HL-60 (cell line): ENCODE results near the gene GSAP.

Source experiments
- GABPA ChIP-seq: IDR thresholded peaks from 2 replicates; pipeline ENCODE4 v1.6.1; 2012; ENCODE audit warnings: low read depth
- SPI1 ChIP-seq: IDR thresholded peaks from 2 replicates; pipeline ENCODE4 v1.6.1; 2012; ENCODE audit warnings: low read depth, mild to moderate bottlenecking, borderline replicate concordance
- TF ChIP-seq, protein P1 (sequence below): IDR thresholded peaks from one replicate; pipeline ENCODE4 v1.5.1; 2011; ENCODE audit warnings: low read length, control low read depth, inconsistent platforms; ENCODE audit not compliant: insufficient read depth

DNA sequence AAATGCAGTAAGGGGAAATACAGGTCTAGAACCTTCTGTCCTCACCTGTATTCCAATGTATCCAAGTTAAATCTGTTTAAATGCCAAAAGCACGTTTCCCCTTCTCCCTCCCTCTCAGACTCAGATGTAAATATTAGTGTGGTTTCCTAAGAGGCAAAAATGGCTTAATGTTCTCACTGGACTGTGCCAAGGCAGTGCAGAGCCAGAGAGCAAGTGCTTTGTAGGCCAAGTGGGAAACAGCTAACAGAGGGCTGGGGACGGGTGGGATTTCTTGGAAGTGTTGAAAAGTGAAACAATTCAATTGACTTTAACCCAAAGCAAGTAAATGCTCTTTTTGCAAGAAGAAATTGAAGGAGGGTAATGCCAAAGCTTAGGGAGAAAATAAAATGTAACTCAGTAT, 103.1 kb downstream of the GSAP start:
- TF ChIP-seq, protein P1, sequence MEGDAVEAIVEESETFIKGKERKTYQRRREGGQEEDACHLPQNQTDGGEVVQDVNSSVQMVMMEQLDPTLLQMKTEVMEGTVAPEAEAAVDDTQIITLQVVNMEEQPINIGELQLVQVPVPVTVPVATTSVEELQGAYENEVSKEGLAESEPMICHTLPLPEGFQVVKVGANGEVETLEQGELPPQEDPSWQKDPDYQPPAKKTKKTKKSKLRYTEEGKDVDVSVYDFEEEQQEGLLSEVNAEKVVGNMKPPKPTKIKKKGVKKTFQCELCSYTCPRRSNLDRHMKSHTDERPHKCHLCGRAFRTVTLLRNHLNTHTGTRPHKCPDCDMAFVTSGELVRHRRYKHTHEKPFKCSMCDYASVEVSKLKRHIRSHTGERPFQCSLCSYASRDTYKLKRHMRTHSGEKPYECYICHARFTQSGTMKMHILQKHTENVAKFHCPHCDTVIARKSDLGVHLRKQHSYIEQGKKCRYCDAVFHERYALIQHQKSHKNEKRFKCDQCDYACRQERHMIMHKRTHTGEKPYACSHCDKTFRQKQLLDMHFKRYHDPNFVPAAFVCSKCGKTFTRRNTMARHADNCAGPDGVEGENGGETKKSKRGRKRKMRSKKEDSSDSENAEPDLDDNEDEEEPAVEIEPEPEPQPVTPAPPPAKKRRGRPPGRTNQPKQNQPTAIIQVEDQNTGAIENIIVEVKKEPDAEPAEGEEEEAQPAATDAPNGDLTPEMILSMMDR = no peak
- TF ChIP-seq SPI1 (no peak), GABPA (no peak)
